ENCODE measurements around the gene TFF3.

TFF3 gene

DNA sequence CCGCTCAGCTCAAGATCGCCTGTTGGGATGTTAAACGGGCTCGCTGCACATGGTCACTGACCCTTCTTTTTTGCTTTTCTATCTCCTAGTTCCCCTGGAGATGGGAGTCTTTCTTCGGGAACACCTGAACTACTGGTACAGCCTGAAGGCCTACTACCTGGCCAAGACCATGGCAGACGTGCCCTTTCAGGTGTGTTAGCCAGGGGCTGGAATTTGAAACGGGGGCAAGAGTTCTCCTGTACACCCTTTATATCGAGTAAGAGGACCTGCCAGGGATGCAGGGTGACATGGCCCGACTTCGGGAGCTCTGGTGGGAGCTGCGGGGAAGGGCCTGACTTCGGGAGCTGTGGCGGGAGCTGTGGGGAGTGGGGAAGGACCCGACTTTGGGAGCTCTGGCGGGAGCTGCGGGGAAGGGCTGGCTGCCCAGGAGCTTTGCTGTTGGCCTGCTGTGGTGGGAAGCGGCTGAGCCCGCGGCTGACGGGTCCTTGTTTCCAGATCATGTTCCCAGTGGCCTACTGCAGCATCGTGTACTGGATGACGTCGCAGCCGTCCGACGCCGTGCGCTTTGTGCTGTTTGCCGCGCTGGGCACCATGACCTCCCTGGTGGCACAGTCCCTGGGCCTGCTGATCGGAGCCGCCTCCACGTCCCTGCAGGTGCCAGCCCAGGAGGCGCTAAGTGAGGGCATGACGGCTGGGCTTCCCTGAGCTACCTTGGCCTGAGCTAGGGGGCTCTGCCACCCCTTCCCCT, 24.0 kb downstream of the TFF3 start:
- DNase-seq = no peak

DNA sequence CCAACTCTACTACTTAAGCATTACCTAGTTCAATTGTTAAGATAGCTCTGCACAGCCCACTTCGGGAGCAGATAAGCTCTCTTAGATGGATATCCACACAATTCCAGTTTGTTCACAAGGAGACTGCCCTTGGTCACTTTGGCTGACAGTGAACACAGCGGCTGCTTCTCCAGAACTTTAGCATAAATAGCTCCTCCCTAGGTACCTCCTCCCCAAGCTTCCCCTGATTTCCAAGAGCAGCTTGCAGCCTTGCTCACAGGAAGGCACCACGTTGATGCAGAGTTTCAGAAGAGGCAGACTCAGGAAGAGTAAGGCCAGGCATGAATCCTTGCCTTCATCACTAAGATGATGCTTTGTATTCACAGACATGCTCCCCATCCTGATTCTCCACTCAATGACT, 24.7 kb downstream of the TFF3 start:
- no peak for DNase-seq

DNA sequence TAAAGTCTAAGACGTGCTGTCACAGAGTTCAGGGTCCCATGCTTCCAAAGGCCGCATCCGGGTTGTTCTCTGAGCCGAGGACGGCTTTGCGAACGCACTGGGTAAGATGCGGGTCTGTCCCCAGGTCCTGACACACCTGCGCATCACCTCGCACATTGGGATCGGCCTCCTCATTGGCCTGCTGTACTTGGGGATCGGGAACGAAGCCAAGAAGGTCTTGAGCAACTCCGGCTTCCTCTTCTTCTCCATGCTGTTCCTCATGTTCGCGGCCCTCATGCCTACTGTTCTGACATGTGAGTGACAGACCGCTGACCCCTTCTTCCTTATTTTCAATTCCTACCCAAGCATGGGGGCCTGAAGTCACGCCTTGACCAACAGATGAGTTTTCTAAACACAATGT, 25.3 kb downstream of the TFF3 start:
- peak in 21 of 51 donors; percentile 8 to 52 (median 25) for DNase-seq

DNA sequence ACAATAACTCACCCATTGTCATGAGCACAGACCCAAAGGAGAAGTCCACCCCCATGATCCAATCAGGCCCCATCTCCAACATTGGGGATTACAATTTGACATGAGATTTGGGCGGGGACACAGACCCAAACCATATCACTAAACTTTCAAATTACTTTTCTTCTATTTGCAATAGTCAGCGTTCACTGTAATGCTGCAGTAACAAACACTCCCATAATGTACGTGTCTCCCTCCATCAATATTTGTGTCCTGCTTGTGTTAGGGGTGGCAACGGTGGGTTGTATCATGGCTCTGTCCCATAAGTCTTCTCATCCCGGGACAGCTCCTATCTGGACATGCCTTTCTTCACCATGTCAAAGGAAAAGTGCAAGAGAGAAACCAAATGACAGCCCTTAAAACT, 26.2 kb downstream of the TFF3 start:
- no peak for DNase-seq

DNA sequence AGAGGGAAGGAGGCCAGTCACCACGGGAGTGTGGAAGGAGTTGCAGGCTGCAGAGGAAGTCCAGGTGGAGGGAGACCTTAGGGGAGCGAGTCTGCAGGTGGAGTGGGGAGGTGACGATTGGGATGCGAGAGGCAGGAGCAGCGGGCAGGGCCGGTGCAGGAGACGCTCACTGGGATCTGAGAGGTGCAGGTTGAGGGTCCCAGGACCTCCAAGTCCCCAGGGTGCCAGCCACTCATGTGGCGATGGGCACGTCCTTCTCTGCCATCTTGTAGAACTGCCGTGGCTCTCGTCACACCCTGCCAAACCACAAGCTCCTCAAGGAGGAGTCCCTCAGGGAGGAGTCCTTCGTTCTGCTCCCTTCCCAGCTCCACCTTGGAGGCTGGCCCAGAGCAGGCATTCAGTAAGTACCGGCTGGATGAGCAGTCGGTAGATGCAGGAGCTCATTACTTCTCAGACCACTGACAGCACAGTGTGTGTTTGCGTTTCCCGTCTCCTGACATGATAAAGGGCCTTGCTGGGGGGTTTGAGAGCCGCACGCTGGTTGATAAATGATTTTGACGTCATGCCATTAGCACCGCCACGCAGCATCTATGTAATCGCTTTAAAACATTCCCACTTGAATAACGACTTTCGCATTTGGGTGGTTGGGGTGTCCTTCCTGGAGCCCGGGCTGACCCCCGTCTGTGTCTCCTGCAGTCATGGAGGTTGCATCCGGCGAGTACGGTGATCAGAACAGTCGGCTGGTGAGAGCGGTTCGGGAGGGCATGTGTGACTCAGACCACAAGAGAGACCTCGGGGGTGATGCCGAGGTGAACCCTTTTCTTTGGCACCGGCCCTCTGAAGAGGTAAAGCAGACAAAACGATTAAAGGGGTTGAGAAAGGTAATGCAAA, 27.8 kb downstream of the TFF3 start:
- no peak for DNase-seq

DNA sequence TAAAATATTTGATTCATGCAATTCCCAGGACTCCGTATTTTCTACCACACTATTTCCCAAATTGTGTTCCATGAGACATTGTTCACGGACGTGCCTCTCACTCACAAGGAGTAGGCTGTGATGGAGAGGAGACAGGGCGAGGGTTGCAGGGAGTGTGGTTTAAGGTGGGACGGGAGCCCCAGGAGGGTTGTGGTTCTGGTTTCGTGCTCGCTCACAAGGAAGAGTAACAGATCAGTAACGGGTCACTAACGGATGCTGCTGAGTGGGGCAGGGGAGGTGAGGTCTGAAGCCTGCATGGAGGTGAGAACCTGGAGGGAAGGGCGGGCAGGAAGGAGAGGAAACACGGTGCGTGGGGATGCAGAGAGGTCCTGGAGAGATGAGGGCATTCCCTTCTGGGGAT, 28.8 kb downstream of the TFF3 start:
- no peak for DNase-seq

DNA sequence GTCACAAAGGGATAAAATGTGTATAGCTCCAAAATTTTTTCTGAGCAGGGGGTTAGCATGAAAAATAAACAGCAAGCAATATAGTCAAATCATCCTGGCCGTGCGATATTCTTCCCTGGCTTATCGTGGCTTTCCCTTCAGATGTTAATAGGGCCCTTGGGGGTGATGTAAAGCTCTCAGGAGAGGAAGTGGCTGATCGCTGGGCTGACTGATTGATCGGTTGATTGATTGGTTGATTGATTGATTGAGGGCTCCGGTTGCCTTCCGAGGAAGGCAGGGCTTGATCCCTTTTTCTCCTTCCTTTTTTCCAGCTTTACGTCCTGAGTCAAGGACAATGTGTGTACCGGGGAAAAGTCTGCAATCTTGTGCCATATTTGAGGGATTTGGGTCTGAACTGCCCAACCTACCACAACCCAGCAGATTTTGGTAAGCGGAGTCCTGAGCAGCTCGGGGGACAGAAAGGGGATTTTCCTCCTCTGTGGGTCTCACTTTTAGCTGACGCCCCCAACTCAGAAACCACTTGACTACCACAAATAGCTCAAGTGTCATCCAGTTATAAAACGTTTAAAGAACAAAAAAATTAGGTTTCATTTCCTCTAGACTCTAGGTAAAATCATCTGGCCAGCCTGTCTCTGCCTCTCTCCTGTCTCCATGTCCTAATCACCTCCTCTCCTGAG, 29.5 kb downstream of the TFF3 start:
- no peak for DNase-seq

DNA sequence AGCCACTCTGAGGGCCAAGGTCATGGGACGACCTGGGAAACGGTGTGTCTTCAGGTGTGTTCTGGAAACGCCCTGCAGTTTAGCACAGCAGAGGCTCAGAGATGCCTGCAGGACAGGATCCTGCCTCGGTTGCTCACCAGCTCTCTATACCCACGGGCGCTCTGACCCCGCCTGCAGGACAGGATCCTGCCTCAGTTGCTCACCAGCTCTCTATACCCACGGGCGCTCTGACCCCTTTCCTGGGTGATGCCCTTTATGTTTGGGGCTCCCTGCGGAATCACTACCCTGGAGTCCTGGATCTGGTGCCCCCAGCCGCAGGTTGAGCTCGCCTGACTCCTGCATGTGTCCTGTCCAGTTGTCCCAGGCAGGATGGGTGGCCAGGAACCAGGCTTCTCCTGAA, 32.5 kb downstream of the TFF3 start:
- no peak for DNase-seq

DNA sequence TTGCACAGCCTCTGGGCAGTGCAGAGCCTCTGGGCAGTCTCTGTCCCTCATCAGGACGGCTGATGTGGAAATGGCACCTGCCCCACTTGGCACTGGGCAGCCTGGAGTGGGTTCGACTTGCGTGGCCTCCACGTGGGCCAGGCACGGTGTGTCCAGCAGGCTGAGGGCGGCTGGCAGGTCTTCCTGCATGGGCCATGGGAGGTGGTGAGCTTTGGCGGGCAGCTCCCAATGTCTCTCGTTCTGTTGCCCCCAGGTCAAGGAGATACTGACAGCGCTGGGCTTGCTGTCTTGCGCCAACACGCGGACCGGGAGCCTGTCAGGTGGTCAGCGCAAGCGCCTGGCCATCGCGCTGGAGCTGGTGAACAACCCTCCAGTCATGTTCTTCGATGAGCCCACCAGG, 33.2 kb downstream of the TFF3 start:
- no peak for DNase-seq

DNA sequence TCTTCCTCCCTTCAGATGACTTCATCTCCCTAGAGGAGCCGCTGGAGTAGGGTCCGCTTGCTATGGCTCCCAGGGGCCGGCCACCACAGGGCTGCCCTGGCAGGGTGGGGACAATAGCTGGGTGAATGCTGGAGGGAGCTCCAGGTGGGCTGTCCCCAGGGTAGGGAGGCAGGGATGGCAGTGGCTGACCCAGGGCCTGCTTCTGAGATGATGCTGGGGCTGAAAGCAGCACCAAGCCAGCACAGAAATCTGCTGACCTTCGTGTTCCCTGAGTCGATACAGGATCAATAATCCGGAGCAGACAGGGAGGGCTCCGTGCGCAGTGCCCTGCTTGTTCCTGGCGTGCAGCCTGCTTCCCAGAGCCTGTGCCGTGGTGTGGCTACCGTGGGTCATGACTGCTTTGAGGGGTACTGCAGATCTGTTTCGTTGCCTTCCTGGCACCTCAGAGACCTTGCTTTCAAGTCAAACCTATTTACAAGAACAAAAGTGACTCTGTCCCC, 34.0 kb downstream of the TFF3 start:
- DNase-seq = no peak

DNA sequence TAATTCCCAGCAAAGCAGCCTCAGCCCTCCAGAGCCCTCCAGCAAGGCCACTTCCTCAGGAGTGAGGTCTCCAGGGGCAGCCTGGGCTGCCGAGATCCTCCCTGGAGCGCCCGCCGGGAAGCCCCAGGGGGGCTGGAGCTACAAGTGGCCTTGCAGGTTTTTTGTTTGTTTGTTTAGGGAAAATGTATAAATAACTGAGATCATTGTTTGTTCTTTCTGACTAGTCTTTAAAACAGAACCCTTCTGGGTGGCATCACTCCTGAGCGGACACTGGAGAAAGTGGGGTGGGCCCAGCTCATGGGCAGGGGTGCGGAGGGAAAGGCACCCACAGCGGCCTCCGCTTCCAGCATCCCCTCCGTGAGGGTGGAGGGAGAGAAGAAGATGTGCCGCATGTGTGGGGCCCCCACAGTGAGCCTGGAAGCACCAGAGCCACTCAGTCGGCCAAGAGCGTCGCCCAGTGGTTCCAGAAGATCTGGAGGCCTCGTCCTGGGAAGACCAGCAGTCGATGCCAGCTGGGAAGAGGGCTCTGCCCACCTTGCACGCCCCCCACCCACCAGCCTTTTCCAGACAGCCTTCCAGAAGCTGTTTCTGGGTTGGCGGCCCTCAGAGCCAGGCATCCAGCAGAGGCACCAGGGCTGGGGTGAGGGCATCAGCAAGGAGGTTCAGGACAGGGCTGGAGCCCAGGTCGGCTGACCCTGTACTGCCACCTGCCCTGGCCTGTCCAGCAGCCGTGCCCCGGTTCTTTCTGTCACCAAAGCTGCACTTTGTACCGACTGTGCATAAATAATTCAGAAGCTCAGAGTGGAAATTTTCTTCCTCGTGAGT, 34.6 kb downstream of the TFF3 start:
- DNase-seq = no peak

DNA sequence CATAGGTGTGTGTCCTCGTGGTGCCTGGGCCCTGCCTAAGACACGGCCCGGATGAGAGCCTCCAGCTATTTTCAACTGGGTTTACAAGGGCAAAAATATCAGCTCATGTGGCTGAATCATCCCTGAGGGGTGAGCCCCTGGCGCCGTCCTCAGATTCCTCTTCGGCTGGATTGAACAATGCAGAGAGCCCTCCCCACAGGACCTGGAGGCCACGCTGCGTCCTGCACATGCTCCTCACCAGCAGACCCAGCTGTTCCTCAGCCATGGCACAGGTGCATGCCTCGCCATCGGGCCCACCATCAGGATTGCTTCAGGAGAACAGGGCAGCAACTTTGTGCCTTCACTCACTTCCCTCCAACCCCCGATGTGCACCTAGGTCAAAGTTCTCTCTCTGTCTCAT, 35.3 kb downstream of the TFF3 start:
- DNase-seq = no peak

DNA sequence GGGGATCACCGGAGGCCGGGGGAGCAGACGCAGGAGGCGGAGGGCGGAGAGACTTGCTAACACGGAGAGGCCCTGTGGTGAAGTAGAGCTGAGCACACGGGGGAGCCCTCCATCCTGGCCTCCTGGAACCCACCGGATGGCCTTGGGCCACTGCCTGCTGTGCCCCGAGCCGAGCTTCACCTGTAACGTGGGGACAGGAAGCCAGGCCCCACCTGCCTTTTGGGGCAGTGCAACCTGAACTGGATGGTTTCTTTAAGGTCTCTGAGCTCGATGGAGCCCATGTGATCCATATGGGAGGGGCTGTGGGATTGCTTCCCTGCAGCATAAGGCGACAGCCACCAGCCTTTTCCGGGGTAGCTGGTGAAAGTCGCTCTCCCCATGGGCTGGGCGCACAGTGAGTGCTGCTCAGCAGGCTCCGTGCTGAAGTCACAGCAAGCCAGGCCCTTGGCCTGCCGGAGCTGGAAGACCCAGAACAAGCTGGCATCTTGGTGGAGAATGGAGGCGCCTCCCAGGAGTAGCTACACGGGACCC, 35.8 kb downstream of the TFF3 start:
- DNase-seq = no peak

DNA sequence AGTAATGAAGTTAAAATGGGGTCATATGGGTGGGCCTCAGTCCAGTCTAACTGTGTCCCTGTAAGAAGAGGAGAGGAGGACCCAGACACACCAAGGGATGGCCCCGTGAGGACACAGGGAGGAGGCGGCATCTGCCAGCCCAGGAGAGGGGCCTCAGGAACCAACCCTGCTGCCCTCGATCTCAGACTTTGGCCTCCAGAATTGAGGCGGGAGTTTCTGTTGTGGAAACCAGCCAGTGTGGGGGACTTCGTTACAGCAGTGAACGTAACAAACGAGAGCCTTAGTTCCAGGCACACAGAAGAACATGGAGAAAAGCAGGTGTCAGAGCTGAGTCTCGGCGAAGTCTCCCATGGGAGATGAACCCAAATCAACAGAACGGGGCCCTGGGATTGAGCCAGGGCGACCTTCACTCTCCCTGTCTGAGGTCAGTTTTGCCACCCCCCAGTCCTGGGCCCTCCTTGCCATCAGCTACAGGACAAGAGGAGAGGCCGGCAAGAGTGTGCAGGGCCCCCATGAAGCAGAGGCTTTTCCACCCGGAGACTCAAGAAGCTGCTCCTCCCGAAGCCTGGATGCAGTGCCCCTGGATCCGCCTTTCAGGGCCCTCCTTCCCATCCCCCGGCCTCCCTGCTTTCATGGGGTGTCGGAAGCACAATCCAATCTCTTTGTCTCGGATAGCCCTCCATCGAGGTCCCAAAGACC, 36.6 kb downstream of the TFF3 start:
- no peak for DNase-seq

DNA sequence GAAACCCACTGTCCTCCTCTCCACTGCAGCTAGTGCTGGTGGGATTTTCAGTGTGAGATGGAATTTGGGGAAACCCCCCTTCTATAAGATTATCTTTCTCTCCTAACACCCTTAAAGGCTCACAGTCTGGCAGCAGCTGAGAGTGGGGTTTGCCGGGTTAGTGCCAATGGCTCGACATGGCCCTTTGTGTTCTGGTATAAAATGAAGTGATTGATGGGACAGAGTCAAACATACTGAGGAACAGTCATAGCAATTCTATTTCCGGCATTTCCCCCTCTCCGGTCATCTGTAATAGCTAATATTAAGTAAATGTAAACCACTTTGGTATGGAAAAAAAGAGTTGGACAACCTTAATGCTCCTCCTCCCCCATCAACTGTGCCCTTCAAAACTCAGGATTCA, 37.6 kb downstream of the TFF3 start:
- peak in 1 of 51 donors; percentile 24 for DNase-seq

DNA sequence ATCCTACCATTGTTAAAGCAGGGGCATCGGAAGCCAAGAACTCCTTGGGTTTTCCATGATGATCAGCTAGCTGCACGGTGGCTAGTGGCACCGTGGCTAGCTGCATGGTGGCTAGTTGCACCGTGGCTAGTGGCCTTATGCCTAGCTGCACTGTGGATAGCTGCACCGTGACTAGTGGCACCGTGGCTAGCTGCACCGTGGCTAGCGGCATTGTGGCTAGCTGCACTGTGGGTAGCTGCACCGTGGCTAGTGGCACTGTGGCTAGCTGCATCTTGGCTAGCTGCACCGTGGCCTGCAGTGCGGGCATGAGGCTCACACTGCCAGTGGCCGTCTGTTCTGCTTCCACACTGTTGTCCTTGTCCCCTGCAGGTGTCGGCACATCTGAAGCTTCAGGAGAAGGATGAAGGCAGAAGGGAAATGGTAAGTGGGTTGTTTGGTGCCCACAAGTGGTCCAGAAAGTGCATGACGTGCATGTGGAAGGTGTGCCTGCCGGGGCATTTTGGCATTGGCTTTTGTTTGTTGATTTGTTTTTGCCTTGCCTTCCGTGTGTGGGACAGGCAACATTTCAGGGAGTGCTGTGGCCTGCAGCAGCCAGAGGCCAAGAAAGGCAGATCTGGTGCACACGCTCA, 38.6 kb downstream of the TFF3 start:
- DNase-seq = no peak

DNA sequence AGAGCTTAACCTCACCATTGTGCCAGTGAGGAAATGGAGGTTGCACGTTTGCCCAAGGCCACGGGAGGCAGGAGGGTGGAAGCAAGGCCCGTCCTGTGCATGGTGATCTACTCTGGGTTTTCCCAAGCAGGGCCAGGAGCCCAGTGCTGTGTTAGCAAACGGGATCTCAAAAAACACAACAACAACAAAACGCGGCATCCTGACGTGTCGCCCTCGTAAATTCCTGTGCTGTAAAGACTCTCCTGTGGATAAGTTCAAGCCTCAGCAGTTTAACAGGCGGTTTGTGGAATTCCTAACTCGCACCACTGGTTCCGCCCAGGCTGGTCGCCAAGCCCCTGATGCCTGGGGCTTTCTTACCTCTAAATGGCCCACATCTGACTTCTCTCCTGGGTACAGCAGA, 39.1 kb downstream of the TFF3 start:
- DNase-seq = no peak

DNA sequence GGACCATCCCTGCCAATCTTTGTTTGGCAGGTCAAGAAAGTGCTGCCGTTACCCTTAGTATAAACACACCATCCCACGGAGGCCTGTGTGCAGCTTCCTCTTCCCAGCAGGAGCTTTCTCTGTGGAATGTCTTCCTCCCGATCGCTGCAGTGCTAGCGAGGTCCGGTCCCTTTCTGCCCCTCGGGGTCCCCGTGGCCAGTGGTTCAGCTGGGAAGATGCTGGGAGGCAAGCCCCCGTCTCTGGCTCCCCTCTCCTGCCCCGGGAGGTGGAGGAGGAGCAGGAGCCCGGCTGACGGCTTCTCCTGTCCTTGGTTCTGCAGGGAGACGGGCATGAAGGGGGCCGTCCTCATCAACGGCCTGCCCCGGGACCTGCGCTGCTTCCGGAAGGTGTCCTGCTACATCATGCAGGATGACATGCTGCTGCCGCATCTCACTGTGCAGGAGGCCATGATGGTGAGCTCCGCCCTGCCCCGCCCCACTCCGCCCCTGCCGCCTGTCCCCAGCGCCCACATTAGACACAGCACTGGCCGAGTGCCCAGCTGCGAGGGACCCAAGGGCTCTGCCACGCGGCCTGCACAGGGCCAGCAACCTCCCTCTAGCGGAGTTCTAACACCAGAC, 42.1 kb downstream of the TFF3 start:
- no peak for DNase-seq

Measured in hypothalamus (tissue), 51 donors.